Liver (tissue), 3 donors: Measurements from ENCODE around the gene PTCD1.

Source experiments
- ATF3 ChIP-seq: IDR thresholded peaks from 2 replicates; pipeline ENCODE4 v1.6.1; 2016; ENCODE audit warnings: antibody characterized with exemption
- CTCF ChIP-seq: fragments of 150-350 bp; IDR thresholded peaks from 2 replicates; pipeline ENCODE4 v1.5.1; 2017; ENCODE audit warnings: improper control_type of control experiment, low read depth, low read length; ENCODE audit not compliant: missing input control
- EGR1 ChIP-seq, 2 donors: IDR thresholded peaks; 2 replicates each; pipeline ENCODE4 v1.6.1; 2016 to 2018; ENCODE audit warnings: antibody characterized with exemption in 2 of 2, low read depth in 2 of 2
- GABPA ChIP-seq, 2 donors: IDR thresholded peaks in 1 of 2; conservative IDR thresholded peaks in 1 of 2; 2 replicates each; pipeline ENCODE4 v1.6.1; 2016; ENCODE audit warnings: antibody characterized with exemption in 2 of 2, mild to moderate bottlenecking in 1 of 2, moderate library complexity in 1 of 2
- HNF4A ChIP-seq, 2 donors: conservative IDR thresholded peaks; 2 replicates each; pipeline ENCODE4 v1.6.1; 2016; ENCODE audit warnings: antibody characterized with exemption in 2 of 2, mild to moderate bottlenecking in 2 of 2
- HNF4G ChIP-seq: IDR thresholded peaks from 2 replicates; pipeline ENCODE4 v1.6.1; 2016; ENCODE audit warnings: antibody characterized with exemption
- JUND ChIP-seq, 2 donors: IDR thresholded peaks; 2 replicates each; pipeline ENCODE4 v1.6.1; 2016; ENCODE audit warnings: antibody characterized with exemption in 2 of 2
- MAX ChIP-seq: IDR thresholded peaks from 2 replicates; pipeline ENCODE4 v1.6.1; 2016; ENCODE audit warnings: antibody characterized with exemption
- RAD21 ChIP-seq, 2 donors: IDR thresholded peaks; 2 replicates each; pipeline ENCODE4 v1.6.1; 2016; ENCODE audit warnings: antibody characterized with exemption in 2 of 2, mild to moderate bottlenecking in 2 of 2
- REST ChIP-seq: IDR thresholded peaks from 2 replicates; pipeline ENCODE4 v1.6.1; 2016; ENCODE audit warnings: antibody characterized with exemption, mild to moderate bottlenecking
- RXRA ChIP-seq, 2 donors: IDR thresholded peaks; 2 replicates each; pipeline ENCODE4 v1.6.1; 2017 to 2018; ENCODE audit warnings: antibody characterized with exemption in 2 of 2, mild to moderate bottlenecking in 1 of 2
- SP1 ChIP-seq: IDR thresholded peaks from 2 replicates; pipeline ENCODE4 v1.6.1; 2018; ENCODE audit warnings: antibody characterized with exemption, mild to moderate bottlenecking
- TAF1 ChIP-seq: conservative IDR thresholded peaks from 2 replicates; pipeline ENCODE4 v1.6.1; 2016; ENCODE audit warnings: antibody characterized with exemption, mild to moderate bottlenecking
- YY1 ChIP-seq: IDR thresholded peaks from 2 replicates; pipeline ENCODE4 v1.6.1; 2016; ENCODE audit warnings: antibody characterized with exemption, mild to moderate bottlenecking
- donor health status: healthy.
- donor health status: healthy.

GRCh38 chr7:99386584-99387238 lies 51.9 kb downstream of the PTCD1 start:
- TF ChIP-seq TAF1 (no peak), CTCF (no peak), SP1 (no peak), RAD21 (IDR thresholded peaks at IDR 0.05) (peak; percentile 53 to 68), ATF3 (no peak), REST (no peak), YY1 (no peak), HNF4G (no peak), MAX (no peak), JUND (IDR thresholded peaks at IDR 0.05) (no peak), GABPA (IDR thresholded peaks at IDR 0.05 in 1 of 2, conservative IDR thresholded peaks at IDR 0.05 in 1 of 2) (no peak), RXRA (IDR thresholded peaks at IDR 0.05) (no peak), HNF4A (conservative IDR thresholded peaks at IDR 0.05) (no peak), EGR1 (IDR thresholded peaks at IDR 0.05; ENCODE audit: low read depth in 2 of 2) (no peak)
